ENCODE measurements around the gene GPC5. TPM values are rescaled to one million over a fixed set of nuclear protein-coding genes. Genes with fewer than 3 reads are reported as not detected.

The GPC5 gene
- total and polyA plus RNA-seq, 9 of the 15 experiments (the other 6 are each of a cell fraction or from before 2014, with no cell fraction given), result 0.18 to 0.27 TPM; not detected in 7

GRCh38 chr13:92259523-92259922 lies 861.1 kb downstream of the GPC5 start:
- no peaks in the 10 kb centered on the region for H3K9me3 ChIP-seq (replicated peaks; ENCODE audit: control insufficient read depth, insufficient read depth, low read depth, low read length)
- in situ Hi-C loops (cut with MboI) (loop anchor here (25.0 kb wide), 1 partner anchor 453 kb away; no protein-coding TSS in a partner anchor), intact Hi-C loops (cut with micrococcal nuclease) (no loop called here)
- POLR2A ChIA-PET, result no interaction called here
- DNase-seq (ENCODE audit: extremely low read depth in 1 of 4, low spot score in 3 of 4), result no peak
- H3K79me2 ChIP-seq (ENCODE audit: control insufficient read depth, insufficient read depth, low read length), result no peaks in the 10 kb centered on the region
- no peaks in the 10 kb centered on the region for H3K9me1 ChIP-seq (ENCODE audit: control insufficient read depth, insufficient read depth, low read length)
- H3K4me3 ChIP-seq, result no peak overlapping the region
- no peaks in the 10 kb centered on the region for H3K36me3 ChIP-seq (ENCODE audit: control insufficient read depth, insufficient read depth, low read length)
- CTCF ChIA-PET (ENCODE audit: low intra/inter-chr PET ratio), result no interaction called here
- H3K9ac ChIP-seq (ENCODE audit: insufficient read depth in 1 of 2, low read depth in 2 of 2, low read length in 2 of 2), result no peak overlapping the region
- no peak for ATAC-seq
- H3K27ac ChIP-seq (ENCODE audit: extremely low read depth, low read depth, low read length), result no peak overlapping the region
- no TSS peak for BruUV-seq (replicated peaks)
- no peaks in the 10 kb centered on the region for H3K27me3 ChIP-seq (ENCODE audit: control insufficient read depth in 2 of 2, insufficient read depth in 2 of 2, low read length in 2 of 2)
- WGBS (ENCODE audit: insufficient coverage, low coverage, missing lambda C conversion rate), result 0% methylated on average over 1 of the region's 1 CpG
- H3K4me2 ChIP-seq (ENCODE audit: insufficient read depth, low read length), result no peak overlapping the region
- no peak overlapping the region for H2AFZ ChIP-seq (ENCODE audit: low read depth, low read length)
- H4K20me1 ChIP-seq (replicated peaks; ENCODE audit: control insufficient read depth, insufficient read depth, low read length), result no peaks in the 10 kb centered on the region
- no peaks in the 10 kb centered on the region for H3K4me1 ChIP-seq (replicated peaks in 1 of 2; ENCODE audit: control insufficient read depth in 2 of 2, insufficient read depth in 2 of 2, low read length in 2 of 2)
- no peak for FAIRE-seq
- TF ChIP-seq ZNF444 (CRISPR knock-in tag; IDR thresholded peaks at IDR 0.05) (no peak), SIN3A (IDR thresholded peaks at IDR 0.05; ENCODE audit: borderline replicate concordance in 2 of 2, control insufficient read depth in 1 of 2, low read depth in 2 of 2, low read length in 2 of 2) (no peak), CHD1 (IDR thresholded peaks at IDR 0.05; ENCODE audit: low read length) (no peak), ZNF75A (CRISPR knock-in tag; IDR thresholded peaks at IDR 0.05) (no peak), BRD4 (IDR thresholded peaks at IDR 0.05) (no peak), HOMEZ (CRISPR knock-in tag; IDR thresholded peaks at IDR 0.05) (no peak), CREB5 (CRISPR knock-in tag; IDR thresholded peaks at IDR 0.05) (no peak), THAP7 (CRISPR knock-in tag; IDR thresholded peaks at IDR 0.05) (no peak), TSHZ1 (CRISPR knock-in tag; IDR thresholded peaks at IDR 0.05) (no peak), ZNF609 (CRISPR knock-in tag; IDR thresholded peaks at IDR 0.05; ENCODE audit: borderline replicate concordance) (no peak)
